H9 (cell line): ENCODE results near the gene MKI67. TPM values are rescaled to one million over a fixed set of nuclear protein-coding genes. Genes with fewer than 3 reads are reported as not detected.

ENCODE experiments used
- DNase-seq: peaks from one replicate; pipeline ENCODE4 v3.0.0-alpha.2; 2017
- H2AFZ ChIP-seq: one replicate; pipeline ENCODE4 v1.6.1; 2013; ENCODE audit warnings: mild to moderate bottlenecking, low read length, control low read depth, moderate library complexity
- H2AK5ac ChIP-seq: 2 replicates; pipeline ENCODE4 v1.6.1; 2013; ENCODE audit warnings: low read length, control low read depth, mixed read lengths; ENCODE audit not compliant: insufficient read length
- H2BK120ac ChIP-seq: one replicate; pipeline ENCODE4 v1.6.1; 2013; ENCODE audit warnings: low read depth, mild to moderate bottlenecking, low read length, control low read depth, inconsistent platforms; ENCODE audit not compliant: poor library complexity, severe bottlenecking
- H2BK12ac ChIP-seq: 2 replicates; pipeline ENCODE4 v1.6.1; 2013; ENCODE audit warnings: low read length, control low read depth, mixed read lengths, low read depth; ENCODE audit not compliant: insufficient read length
- H2BK15ac ChIP-seq: 2 replicates; pipeline ENCODE4 v1.6.1; 2013; ENCODE audit warnings: low read depth, low read length, control low read depth
- H2BK20ac ChIP-seq: one replicate; pipeline ENCODE4 v1.6.1; 2013; ENCODE audit warnings: low read depth, mild to moderate bottlenecking, low read length, control low read depth, inconsistent platforms; ENCODE audit not compliant: poor library complexity, severe bottlenecking
- H2BK5ac ChIP-seq: 2 replicates; pipeline ENCODE4 v1.6.1; 2013; ENCODE audit warnings: low read length, control low read depth, mixed read lengths; ENCODE audit not compliant: insufficient read length
- H3K14ac ChIP-seq: 2 replicates; pipeline ENCODE4 v1.6.1; 2013; ENCODE audit warnings: low read length, control low read depth; ENCODE audit not compliant: insufficient read depth
- H3K18ac ChIP-seq: 2 replicates; pipeline ENCODE4 v1.6.1; 2013; ENCODE audit warnings: low read depth, mild to moderate bottlenecking, mixed read lengths, low read length, control low read depth; ENCODE audit not compliant: insufficient read length
- H3K23ac ChIP-seq: 2 replicates; pipeline ENCODE4 v1.6.1; 2013; ENCODE audit warnings: low read length, control low read depth, mixed read lengths, low read depth; ENCODE audit not compliant: insufficient read length
- H3K23me2 ChIP-seq: 2 replicates; pipeline ENCODE4 v1.6.1; 2013; ENCODE audit warnings: low read depth, mild to moderate bottlenecking, mixed read lengths, low read length, control low read depth; ENCODE audit not compliant: insufficient read length, poor library complexity, severe bottlenecking
- H3K27ac ChIP-seq: 2 replicates; pipeline ENCODE4 v1.5.1; 2013; ENCODE audit warnings: low read length, control low read depth, mixed read lengths, low read depth; ENCODE audit not compliant: insufficient read length
- H3K27me3 ChIP-seq: 2 replicates; pipeline ENCODE4 v1.6.1; 2013; ENCODE audit warnings: low read length, control low read depth, inconsistent platforms; ENCODE audit not compliant: insufficient read depth
- H3K4ac ChIP-seq: 2 replicates; pipeline ENCODE4 v1.6.1; 2013; ENCODE audit warnings: low read depth, mild to moderate bottlenecking, control low read depth, inconsistent platforms, low read length, moderate library complexity
- H3K4me1 ChIP-seq: 2 replicates; pipeline ENCODE4 v1.6.1; 2013; ENCODE audit warnings: low read length, control low read depth, inconsistent platforms; ENCODE audit not compliant: insufficient read depth
- H3K4me2 ChIP-seq: 2 replicates; pipeline ENCODE4 v1.6.1; 2013; ENCODE audit warnings: low read length, control low read depth, mixed read lengths; ENCODE audit not compliant: insufficient read length, insufficient read depth
- H3K56ac ChIP-seq: 2 replicates; pipeline ENCODE4 v1.6.1; 2013; ENCODE audit warnings: low read depth, mild to moderate bottlenecking, mixed read lengths, low read length, control low read depth; ENCODE audit not compliant: insufficient read length
- H3K79me1 ChIP-seq: 2 replicates; pipeline ENCODE4 v1.6.1; 2013; ENCODE audit warnings: low read depth, mild to moderate bottlenecking, moderate library complexity, low read length, control low read depth, inconsistent platforms; ENCODE audit not compliant: insufficient read depth, poor library complexity, severe bottlenecking
- H3K79me2 ChIP-seq: 2 replicates; pipeline ENCODE4 v1.6.1; 2013; ENCODE audit warnings: low read length, control low read depth, inconsistent platforms; ENCODE audit not compliant: insufficient read depth
- H3K9ac ChIP-seq: 2 replicates; pipeline ENCODE4 v1.6.1; 2013; ENCODE audit warnings: low read length, control low read depth, mixed read lengths; ENCODE audit not compliant: insufficient read length; ENCODE audit errors: extremely low read depth
- H3K9me3 ChIP-seq: one replicate; pipeline ENCODE4 v1.6.1; 2013; ENCODE audit warnings: low read depth, low read length, inconsistent platforms; ENCODE audit not compliant: control insufficient read depth
- H3T11ph ChIP-seq: one replicate; pipeline ENCODE4 v1.6.1; 2013; ENCODE audit warnings: mild to moderate bottlenecking, low read length, control low read depth, inconsistent platforms
- H4K20me1 ChIP-seq: one replicate; pipeline ENCODE4 v1.6.1; 2013; ENCODE audit not compliant: control insufficient read depth, insufficient read length, insufficient read depth
- H4K5ac ChIP-seq: 2 replicates; pipeline ENCODE4 v1.6.1; 2013; ENCODE audit warnings: low read depth, mild to moderate bottlenecking, mixed read lengths, low read length, control low read depth; ENCODE audit not compliant: insufficient read length
- H4K8ac ChIP-seq: replicated peaks from 2 replicates; pipeline ENCODE4 v1.6.1; 2013; ENCODE audit warnings: low read length, control low read depth, mixed read lengths, low read depth; ENCODE audit not compliant: insufficient read length
- H4K91ac ChIP-seq: 2 replicates; pipeline ENCODE4 v1.6.1; 2013; ENCODE audit warnings: low read depth, mild to moderate bottlenecking, moderate library complexity, mixed read lengths, low read length, control low read depth; ENCODE audit not compliant: insufficient read length
- H3K27ac Mint-ChIP-seq, 3 experiments: 2 replicates in 2 of 3; 3 replicates in 1 of 3; pipeline ENCODE4 v1.8.0; 2020 to 2021; ENCODE audit warnings: mixed read lengths in 3 of 3, mild to moderate bottlenecking in 1 of 3, moderate library complexity in 1 of 3
- H3K27me3 Mint-ChIP-seq: 2 replicates; pipeline ENCODE4 v1.8.0; 2021; ENCODE audit warnings: low read depth, mild to moderate bottlenecking, moderate library complexity, mixed read lengths
- H3K36me3 Mint-ChIP-seq, 3 experiments: 2 replicates in 2 of 3; 3 replicates in 1 of 3; pipeline ENCODE4 v1.8.0; 2020 to 2021; ENCODE audit warnings: low read depth in 3 of 3, mixed read lengths in 3 of 3; ENCODE audit not compliant: insufficient read depth in 1 of 3
- H3K4me1 Mint-ChIP-seq, 2 experiments: 2 replicates each; pipeline ENCODE4 v1.8.0; 2020; ENCODE audit warnings: mixed read lengths in 2 of 2
- H3K4me3 Mint-ChIP-seq, 2 experiments: 2 replicates in 1 of 2; 3 replicates in 1 of 2; pipeline ENCODE4 v1.8.0; 2020 to 2021; ENCODE audit warnings: mild to moderate bottlenecking in 2 of 2, mixed read lengths in 2 of 2, moderate library complexity in 1 of 2
- H3K9me3 Mint-ChIP-seq, 2 experiments: 2 replicates in 1 of 2; 3 replicates in 1 of 2; pipeline ENCODE4 v1.8.0; 2020; ENCODE audit warnings: mild to moderate bottlenecking in 2 of 2, mixed read lengths in 2 of 2, moderate library complexity in 1 of 2
- CTCF ChIP-seq: fragments of 200-600 bp; sonication (generic); conservative IDR thresholded peaks from 3 replicates; pipeline ENCODE4 v1.8.0; 2021; ENCODE audit warnings: antibody characterized with exemption, mild to moderate bottlenecking
- whole genome bisulfite sequencing: extraction: QIAGEN DNeasy Blood & Tissue Kit; methylation state at CpG from one replicate; pipeline ENCODE4 v1.1.7; 2013; ENCODE audit warnings: missing lambda C conversion rate, low lambda C conversion rate, mixed read lengths; ENCODE audit not compliant: insufficient read length; ENCODE audit errors: extremely low coverage; 5-methylcytosine and 5-hydroxymethylcytosine counted together
- total RNA-seq: library from RNA; stranded (reverse); gene quantifications from 2 replicates; pipeline ENCODE4 v1.2.1, GENCODE V29; 2021

MKI67 gene
- total RNA-seq, 1 experiment from 2014 or later: 108 TPM

- Histone ChIP-seq H3K23ac (no peak overlapping the region), H4K5ac (no peak overlapping the region), H3K79me1 (no peaks in the 10 kb centered on the region), H3K9me3 (no peaks in the 10 kb centered on the region), H3K27ac (no peak overlapping the region), H4K20me1 (no peaks in the 10 kb centered on the region), H3K4ac (no peak overlapping the region), H2BK120ac (no peak overlapping the region), H3T11ph (no peak overlapping the region), H3K18ac (no peak overlapping the region), H2BK15ac (no peak overlapping the region), H2BK12ac (no peak overlapping the region), H3K79me2 (no peaks in the 10 kb centered on the region), H3K14ac (no peak overlapping the region), H3K9ac (no peak overlapping the region), H3K23me2 (no peaks in the 10 kb centered on the region), H3K27me3 (no peaks in the 10 kb centered on the region), H2BK5ac (no peak overlapping the region), H4K8ac (no peak overlapping the region), H2AK5ac (no peak overlapping the region), H4K91ac (no peak overlapping the region), H2AFZ (no peak overlapping the region), H3K4me1 (no peaks in the 10 kb centered on the region), H3K4me2 (no peak overlapping the region), H2BK20ac (no peak overlapping the region), H3K56ac (no peak overlapping the region)
- H3K9me3 Mint-ChIP-seq: no peaks in the 10 kb centered on the region
- no peak for TF ChIP-seq CTCF
- no peak overlapping the region for H3K4me3 Mint-ChIP-seq
- no peak for DNase-seq
- peaks cover 9 to 15% of the 10 kb centered on the region in 2 experiments for H3K4me1 Mint-ChIP-seq
- peaks cover 22 to 43% (median 39%) of the 10 kb centered on the region in 3 experiments for H3K36me3 Mint-ChIP-seq
- H3K27ac Mint-ChIP-seq: peak overlapping the region; percentile 8 to 59 (median 10); a peak in 4 of 7 replicates
- no peaks in the 10 kb centered on the region; the same call in 1 of the 2 replicates for H3K27me3 Mint-ChIP-seq
- no CpG with 5 or more reads among the region's 11 CpGs for WGBS
Measured at GRCh38 chr10:128095753-128096469, 30.3 kb downstream of the MKI67 start.
